BJ (cell line): ENCODE data around the gene PRICKLE2. TPM values are rescaled to one million over a fixed set of nuclear protein-coding genes. Genes with fewer than 3 reads are reported as not detected.
"Not testable (repeated sequence)": the region's sequence is repeated elsewhere in the genome, so short reads cannot be mapped to it uniquely, and the experiment has no call there.

ENCODE experiments used
- CTCF ChIA-PET: fragments of 350-600 bp; formaldehyde crosslinking; extraction: SDS; loops from one replicate; lab custom pipeline; 2021; ENCODE audit warnings: antibody characterized with exemption, inconsistent platforms; lab: Yijun Ruan, JAX
- POLR2A ChIA-PET: fragments of 300-600 bp; sonication (Branson Sonifier 250); formaldehyde crosslinking; extraction: SDS; loops from one replicate; lab custom pipeline; 2021; ENCODE audit warnings: antibody characterized with exemption; lab: Charles Lee
- DNase-seq: peaks from one replicate; pipeline ENCODE4 v3.0.0-alpha.2; 2011; ENCODE audit warnings: low read depth
- H3K27me3 ChIP-seq: 2 replicates; pipeline ENCODE4 v1.6.0; 2011; ENCODE audit warnings: low read length; ENCODE audit not compliant: control insufficient read depth, insufficient read depth
- H3K36me3 ChIP-seq: 2 replicates; pipeline ENCODE4 v1.5.1; 2011; ENCODE audit warnings: low read length; ENCODE audit not compliant: control insufficient read depth, insufficient read depth
- H3K4me3 ChIP-seq: 2 replicates; pipeline ENCODE4 v1.5.1; 2011; ENCODE audit warnings: low read depth, mild to moderate bottlenecking, control low read depth, low read length
- polyA plus RNA-seq: library from polyadenylated mRNA; depleted of rRNA; stranded (reverse); fragments of >200 nt; gene quantifications from 2 replicates; pipeline ENCODE4 v1.2.3, GENCODE V29; 2011
- TF ChIP-seq, protein P1 (sequence below): IDR thresholded peaks from 2 replicates; pipeline ENCODE4 v1.5.1; 2011; ENCODE audit warnings: low read depth, mild to moderate bottlenecking, control low read depth, inconsistent platforms, low read length, moderate library complexity; ENCODE audit not compliant: insufficient read depth

The PRICKLE2 gene
- polyA plus RNA-seq, 1 experiment, result 3.5 TPM

DNA sequence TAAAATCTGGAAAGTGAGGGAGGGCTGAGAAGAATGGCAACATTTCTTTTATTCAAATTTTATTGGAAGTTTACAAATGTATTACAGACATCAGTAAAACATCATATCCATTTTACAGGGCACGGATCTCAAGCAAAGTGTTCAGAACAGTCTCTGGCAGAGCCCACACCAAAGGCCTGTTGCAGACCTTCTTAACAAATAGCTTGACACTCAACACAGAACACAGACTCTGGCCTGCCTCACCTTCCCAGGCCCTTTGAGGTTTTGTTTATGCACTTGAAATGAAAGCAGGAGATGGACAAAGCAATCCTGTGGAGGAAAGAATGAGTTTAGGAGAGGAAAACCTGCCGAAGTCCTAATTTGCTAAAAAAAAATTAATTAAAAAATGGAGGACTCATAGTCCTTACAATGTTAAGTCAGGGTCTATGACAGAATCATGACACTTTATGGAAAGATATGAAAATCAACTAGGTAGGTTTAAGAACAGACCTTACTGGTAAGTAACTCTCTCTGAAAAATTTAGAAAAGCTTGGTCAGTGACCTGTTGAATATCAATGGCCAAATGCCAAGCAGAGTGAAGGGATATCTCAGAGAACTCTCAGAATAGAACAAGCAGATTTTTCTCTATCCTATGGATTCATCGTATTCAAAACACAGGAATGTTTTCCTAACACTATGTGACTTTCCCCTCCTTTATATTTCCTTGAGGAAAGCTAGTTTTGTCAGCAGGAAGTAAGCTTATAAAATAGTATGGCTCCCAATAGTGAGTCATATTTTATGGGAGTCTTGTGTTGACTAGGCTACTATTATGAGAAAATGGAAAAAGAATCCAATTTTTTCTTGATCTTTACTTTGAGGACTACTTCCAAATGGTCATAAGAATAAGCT is 131.2 kb downstream of the PRICKLE2 start:
- no peaks in the 10 kb centered on the region for H3K27me3 ChIP-seq
- DNase-seq, result no peak
- CTCF ChIA-PET, result no interaction called here
- H3K36me3 ChIP-seq, result peaks cover 1% of the 10 kb centered on the region; the same call in 1 of the 2 replicates
- TF ChIP-seq, protein P1, sequence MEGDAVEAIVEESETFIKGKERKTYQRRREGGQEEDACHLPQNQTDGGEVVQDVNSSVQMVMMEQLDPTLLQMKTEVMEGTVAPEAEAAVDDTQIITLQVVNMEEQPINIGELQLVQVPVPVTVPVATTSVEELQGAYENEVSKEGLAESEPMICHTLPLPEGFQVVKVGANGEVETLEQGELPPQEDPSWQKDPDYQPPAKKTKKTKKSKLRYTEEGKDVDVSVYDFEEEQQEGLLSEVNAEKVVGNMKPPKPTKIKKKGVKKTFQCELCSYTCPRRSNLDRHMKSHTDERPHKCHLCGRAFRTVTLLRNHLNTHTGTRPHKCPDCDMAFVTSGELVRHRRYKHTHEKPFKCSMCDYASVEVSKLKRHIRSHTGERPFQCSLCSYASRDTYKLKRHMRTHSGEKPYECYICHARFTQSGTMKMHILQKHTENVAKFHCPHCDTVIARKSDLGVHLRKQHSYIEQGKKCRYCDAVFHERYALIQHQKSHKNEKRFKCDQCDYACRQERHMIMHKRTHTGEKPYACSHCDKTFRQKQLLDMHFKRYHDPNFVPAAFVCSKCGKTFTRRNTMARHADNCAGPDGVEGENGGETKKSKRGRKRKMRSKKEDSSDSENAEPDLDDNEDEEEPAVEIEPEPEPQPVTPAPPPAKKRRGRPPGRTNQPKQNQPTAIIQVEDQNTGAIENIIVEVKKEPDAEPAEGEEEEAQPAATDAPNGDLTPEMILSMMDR, result no peak
- no peak overlapping the region for H3K4me3 ChIP-seq
- POLR2A ChIA-PET, result no interaction called here

GRCh38 chr3:64093211-64093610 is 132.1 kb downstream of the PRICKLE2 start:
- no peak for DNase-seq
- ChIA-PET POLR2A (no interaction called here), CTCF (no interaction called here)
- Histone ChIP-seq H3K4me3 (no peak overlapping the region), H3K27me3 (no peaks in the 10 kb centered on the region), H3K36me3 (no peaks in the 10 kb centered on the region; the same call in 1 of the 2 replicates)
- TF ChIP-seq, protein P1, result no peak

GRCh38 chr3:64091501-64091900 is 133.8 kb downstream of the PRICKLE2 start:
- TF ChIP-seq, protein P1, result no peak
- H3K36me3 ChIP-seq, result no peaks in the 10 kb centered on the region
- H3K4me3 ChIP-seq, result no peak overlapping the region
- POLR2A ChIA-PET, result no interaction called here
- no peak for DNase-seq
- CTCF ChIA-PET, result interaction anchor here (0.5 to 0.9 kb wide), 4 partner anchors 11 to 129 kb away, joined by 3 read pairs; no protein-coding TSS in a partner anchor
- H3K27me3 ChIP-seq, result no peaks in the 10 kb centered on the region

DNA sequence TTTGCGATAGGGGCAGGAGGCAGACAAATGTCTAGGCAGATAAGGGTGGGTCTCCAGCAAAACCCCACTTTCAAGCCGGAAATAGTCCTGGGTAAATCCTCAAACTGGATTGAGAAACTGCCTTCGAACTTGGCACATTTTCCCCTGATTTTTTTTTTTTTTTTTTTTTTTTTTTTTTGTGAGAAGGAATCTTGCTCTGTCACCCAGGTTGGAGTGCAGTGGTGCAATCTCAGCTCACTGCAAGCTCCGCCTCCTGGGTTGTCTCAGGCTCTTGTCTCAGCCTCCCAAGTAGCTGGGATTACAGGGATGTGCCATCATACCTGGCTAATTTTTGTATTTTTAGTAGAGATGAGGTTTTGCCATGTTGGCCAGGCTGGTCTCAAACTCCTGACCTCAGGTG is 135.9 kb downstream of the PRICKLE2 start:
- H3K27me3 ChIP-seq, CTCF ChIA-PET, H3K4me3 ChIP-seq, DNase-seq, POLR2A ChIA-PET, H3K36me3 ChIP-seq: not testable (repeated sequence)

- POLR2A ChIA-PET, result no interaction called here
These were observed 136.7 kb downstream of the PRICKLE2 start for GRCh38 chr3:64088408-64089205.

More at GRCh38 chr3:64088408-64089205, 136.7 kb downstream of the PRICKLE2 start:
- Histone ChIP-seq H3K27me3 (no peaks in the 10 kb centered on the region), H3K36me3 (no peaks in the 10 kb centered on the region), H3K4me3 (no peak overlapping the region)
- DNase-seq, result no peak
- TF ChIP-seq, protein P1, result no peak
- CTCF ChIA-PET, result interaction anchor here (0.8 kb wide), 1 partner anchor 135 kb away, joined by 3 read pairs; no protein-coding TSS in a partner anchor
